Keratinocyte (primary cell): ENCODE data around the gene PRODH2. TPM values are rescaled to one million over a fixed set of nuclear protein-coding genes. Genes with fewer than 3 reads are reported as not detected.

Experiments used
- DNase-seq: peaks from one replicate; pipeline ENCODE4 v3.0.0-alpha.2; 2011; ENCODE audit warnings: low read depth, missing footprints, low spot score
- FAIRE-seq: peaks from 2 replicates; lab custom pipeline; 2011; peaks lifted over from hg19 to GRCh38; lab: Jason Lieb, UNC
- H2AFZ ChIP-seq: 2 replicates; pipeline ENCODE4 v1.6.0; 2012; ENCODE audit warnings: low read length, control low read depth, inconsistent platforms; ENCODE audit not compliant: control insufficient read depth
- H3K27ac ChIP-seq: 2 replicates; pipeline ENCODE4 v1.5.1; 2011; ENCODE audit warnings: low read length; ENCODE audit not compliant: control insufficient read depth, insufficient read depth
- H3K27me3 ChIP-seq: 3 replicates; pipeline ENCODE4 v1.6.0; 2011; ENCODE audit warnings: low read length; ENCODE audit not compliant: control insufficient read depth, insufficient read depth; ENCODE audit errors: extremely low read depth
- H3K36me3 ChIP-seq, 2 experiments: 2 replicates in 1 of 2; 3 replicates in 1 of 2; pipeline ENCODE4 v1.5.1; 2011; ENCODE audit warnings: low read length in 2 of 2, mild to moderate bottlenecking in 1 of 2; ENCODE audit not compliant: control insufficient read depth in 2 of 2, insufficient read depth in 2 of 2; ENCODE audit errors: extremely low read depth in 1 of 2
- H3K4me1 ChIP-seq: 3 replicates; pipeline ENCODE4 v1.5.1; 2011; ENCODE audit warnings: low read length; ENCODE audit not compliant: control insufficient read depth, insufficient read depth; ENCODE audit errors: extremely low read depth
- H3K4me2 ChIP-seq: 3 replicates; pipeline ENCODE4 v1.6.0; 2011; ENCODE audit warnings: low read depth, low read length; ENCODE audit not compliant: control insufficient read depth, insufficient read depth; ENCODE audit errors: extremely low read depth
- H3K4me3 ChIP-seq, 3 experiments: fragments of 200-600 bp in 1 of 3; sonication (generic) in 1 of 3; 2 replicates in 2 of 3; 3 replicates in 1 of 3; pipeline ENCODE4 v1.5.1; 2011 to 2016; ENCODE audit warnings: low read length in 3 of 3, mild to moderate bottlenecking in 3 of 3, control low read depth in 2 of 3, inconsistent platforms in 1 of 3, low read depth in 1 of 3, mixed read lengths in 1 of 3, mixed run types in 1 of 3, moderate library complexity in 1 of 3; ENCODE audit not compliant: control insufficient read depth in 2 of 3, insufficient read depth in 2 of 3; ENCODE audit errors: extremely low read depth in 1 of 3
- H3K79me2 ChIP-seq: 2 replicates; pipeline ENCODE4 v1.6.0; 2012; ENCODE audit warnings: low read length; ENCODE audit not compliant: control insufficient read depth, insufficient read depth
- H3K9ac ChIP-seq: 3 replicates; pipeline ENCODE4 v1.6.0; 2011; ENCODE audit warnings: low read length; ENCODE audit not compliant: control insufficient read depth, insufficient read depth; ENCODE audit errors: extremely low read depth
- H3K9me1 ChIP-seq: 3 replicates; pipeline ENCODE4 v1.6.0; 2011; ENCODE audit warnings: low read length; ENCODE audit not compliant: control insufficient read depth, insufficient read depth; ENCODE audit errors: extremely low read depth
- H3K9me3 ChIP-seq: 2 replicates; pipeline ENCODE4 v1.5.1; 2012; ENCODE audit warnings: low read depth, low read length; ENCODE audit not compliant: control insufficient read depth
- H4K20me1 ChIP-seq: 3 replicates; pipeline ENCODE4 v1.6.0; 2011; ENCODE audit warnings: low read length; ENCODE audit not compliant: control insufficient read depth, insufficient read depth; ENCODE audit errors: extremely low read depth
- EZH2 ChIP-seq: IDR thresholded peaks from one replicate; pipeline ENCODE4 v1.6.1; 2012; ENCODE audit warnings: inconsistent platforms, mild to moderate bottlenecking, low read length, moderate library complexity
- dilution Hi-C: fragments of 300-500 bp; cut with MboI; formaldehyde crosslinking; loops from one replicate; pipeline ENCODE4 v1.7.0; 2020; ENCODE audit warnings: low sequenced_read_pairs; ENCODE audit not compliant: extremely low pct_ligation_motif_present
- polyA plus RNA-seq, 5 experiments: library from polyadenylated mRNA; depleted of rRNA in 3 of 5; stranded (reverse) in 3 of 5; stranded (forward) in 1 of 5; unstranded in 1 of 5; fragments of >200 nt; gene quantifications; 1 replicate in 1 of 5; 2 replicates in 3 of 5; 3 replicates in 1 of 5; pipeline versions ENCODE4 v1.2.1 to v1.2.3, GENCODE V29; 2011 to 2012; ENCODE audit warnings: missing spikeins in 2 of 5, low read depth in 1 of 5, low replicate concordance in 1 of 5
- TF ChIP-seq, protein P1 (sequence below), 3 experiments: IDR thresholded peaks in 1 of 3; conservative IDR thresholded peaks in 1 of 3; optimal IDR thresholded peaks in 1 of 3; 2 replicates in 2 of 3; 3 replicates in 1 of 3; pipeline versions ENCODE3 to v1.5.1; 2011; ENCODE audit warnings: low read length in 3 of 3, mild to moderate bottlenecking in 3 of 3, moderate library complexity in 2 of 3, control low read depth in 1 of 3, inconsistent platforms in 1 of 3; ENCODE audit not compliant: insufficient read depth in 2 of 3; ENCODE audit errors: extremely low read depth in 1 of 3

Gene PRODH2
- polyA plus RNA-seq, 1 donor (not counting 4 experiments of a cell fraction or from before 2014, with no cell fraction given): not detected

GRCh38 chr19:35777961-35778360 lies 34.7 kb downstream of the PRODH2 start:
- no peak overlapping the region for H3K4me3 ChIP-seq
- H3K9ac ChIP-seq: no peak overlapping the region
- H3K4me2 ChIP-seq: no peak overlapping the region
- dilution Hi-C loops: no loop called here
- H3K36me3 ChIP-seq: no peaks in the 10 kb centered on the region
- H3K9me1 ChIP-seq: no peaks in the 10 kb centered on the region
- no peak overlapping the region for H3K27ac ChIP-seq
- H4K20me1 ChIP-seq: no peaks in the 10 kb centered on the region
- no peaks in the 10 kb centered on the region for H3K27me3 ChIP-seq
- DNase-seq (no peak), FAIRE-seq (no peak)
- H3K4me1 ChIP-seq: peaks cover 4% of the 10 kb centered on the region
- H3K9me3 ChIP-seq: no peaks in the 10 kb centered on the region
- no peaks in the 10 kb centered on the region for H3K79me2 ChIP-seq
- H2AFZ ChIP-seq: no peak overlapping the region
- TF ChIP-seq EZH2: no peak
- TF ChIP-seq, protein P1, sequence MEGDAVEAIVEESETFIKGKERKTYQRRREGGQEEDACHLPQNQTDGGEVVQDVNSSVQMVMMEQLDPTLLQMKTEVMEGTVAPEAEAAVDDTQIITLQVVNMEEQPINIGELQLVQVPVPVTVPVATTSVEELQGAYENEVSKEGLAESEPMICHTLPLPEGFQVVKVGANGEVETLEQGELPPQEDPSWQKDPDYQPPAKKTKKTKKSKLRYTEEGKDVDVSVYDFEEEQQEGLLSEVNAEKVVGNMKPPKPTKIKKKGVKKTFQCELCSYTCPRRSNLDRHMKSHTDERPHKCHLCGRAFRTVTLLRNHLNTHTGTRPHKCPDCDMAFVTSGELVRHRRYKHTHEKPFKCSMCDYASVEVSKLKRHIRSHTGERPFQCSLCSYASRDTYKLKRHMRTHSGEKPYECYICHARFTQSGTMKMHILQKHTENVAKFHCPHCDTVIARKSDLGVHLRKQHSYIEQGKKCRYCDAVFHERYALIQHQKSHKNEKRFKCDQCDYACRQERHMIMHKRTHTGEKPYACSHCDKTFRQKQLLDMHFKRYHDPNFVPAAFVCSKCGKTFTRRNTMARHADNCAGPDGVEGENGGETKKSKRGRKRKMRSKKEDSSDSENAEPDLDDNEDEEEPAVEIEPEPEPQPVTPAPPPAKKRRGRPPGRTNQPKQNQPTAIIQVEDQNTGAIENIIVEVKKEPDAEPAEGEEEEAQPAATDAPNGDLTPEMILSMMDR (optimal IDR thresholded peaks at IDR 0.05 in 1 of 3, IDR thresholded peaks at IDR 0.05 in 1 of 3, conservative IDR thresholded peaks at IDR 0.05 in 1 of 3; ENCODE audit: extremely low read depth in 1 of 3, insufficient read depth in 2 of 3, low read length in 3 of 3): no peak

- Histone ChIP-seq H3K4me2 (no peak overlapping the region), H3K9me3 (no peaks in the 10 kb centered on the region), H3K79me2 (no peaks in the 10 kb centered on the region), H3K27me3 (no peaks in the 10 kb centered on the region), H3K4me3 (no peak overlapping the region), H3K9me1 (no peaks in the 10 kb centered on the region), H3K27ac (no peak overlapping the region), H3K36me3 (no peaks in the 10 kb centered on the region), H3K4me1 (peaks cover 4% of the 10 kb centered on the region), H4K20me1 (no peaks in the 10 kb centered on the region), H3K9ac (no peak overlapping the region), H2AFZ (no peak overlapping the region)
- TF ChIP-seq, protein P1 (optimal IDR thresholded peaks at IDR 0.05 in 1 of 3, IDR thresholded peaks at IDR 0.05 in 1 of 3, conservative IDR thresholded peaks at IDR 0.05 in 1 of 3; ENCODE audit: extremely low read depth in 1 of 3, insufficient read depth in 2 of 3, low read length in 3 of 3): no peak
- no peak for TF ChIP-seq EZH2
- FAIRE-seq (no peak), DNase-seq (no peak)
- dilution Hi-C loops: no loop called here
These were observed 35.4 kb downstream of the PRODH2 start for GRCh38 chr19:35777086-35777841.
